Measurements from ENCODE around the gene CA10. TPM values are rescaled to one million over a fixed set of nuclear protein-coding genes. Genes with fewer than 3 reads are reported as not detected.

Gene CA10
- total RNA-seq, 4 donors from 2014 or later, result 0.96 to 4.1 (median 1.1) TPM; not detected in 1

DNA sequence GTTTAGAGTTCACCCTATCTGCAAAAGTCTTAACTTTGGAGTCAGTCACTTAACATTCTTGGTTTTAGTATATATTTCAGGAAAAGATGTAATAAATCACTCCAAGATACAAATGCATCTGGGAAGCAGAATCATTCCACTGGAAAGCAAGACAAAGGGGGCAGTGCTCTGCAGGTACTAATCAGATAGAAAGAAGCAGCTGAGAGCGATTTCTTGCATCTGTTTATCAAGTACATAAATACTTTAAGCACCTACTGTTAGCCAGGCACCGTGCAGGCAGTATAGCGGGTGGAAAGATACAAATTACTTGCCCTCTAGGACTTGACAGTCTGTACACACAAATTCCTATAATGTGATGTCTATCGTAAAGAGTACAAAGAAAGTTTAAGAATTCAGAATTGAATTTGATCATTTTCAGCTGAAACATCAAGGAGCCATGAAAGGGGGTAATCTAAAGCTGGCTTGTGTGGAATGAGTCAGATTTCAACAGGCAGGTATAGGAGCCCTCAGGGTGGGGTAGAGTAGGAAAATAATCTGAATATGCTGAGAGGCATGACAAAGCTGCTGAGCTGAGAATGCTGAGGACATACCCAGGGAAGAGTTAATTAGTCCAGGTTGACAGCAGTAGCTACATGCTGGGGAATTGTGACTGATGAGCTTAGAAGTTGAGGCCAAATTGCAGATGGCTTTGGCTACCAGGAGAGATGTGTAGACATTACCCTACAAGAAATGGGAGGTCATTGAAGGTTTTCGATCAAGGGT lies 110.2 kb downstream of the CA10 start:
- intact Hi-C loops (cut with DNase I; ENCODE audit: low total_unique reads) (no loop called here), in situ Hi-C loops (cut with MboI; ENCODE audit: low pct_ligation_motif_present in 1 of 4, low pct_unique_long_range_greater_than_20kb in 1 of 4, low sequenced_read_pairs in 3 of 4) (no loop called here)
- H3K36me3 ChIP-seq, result no peaks in the 10 kb centered on the region
- no peaks in the 10 kb centered on the region for H3K27me3 ChIP-seq
- no peak for DNase-seq
- TF ChIP-seq, protein P1, sequence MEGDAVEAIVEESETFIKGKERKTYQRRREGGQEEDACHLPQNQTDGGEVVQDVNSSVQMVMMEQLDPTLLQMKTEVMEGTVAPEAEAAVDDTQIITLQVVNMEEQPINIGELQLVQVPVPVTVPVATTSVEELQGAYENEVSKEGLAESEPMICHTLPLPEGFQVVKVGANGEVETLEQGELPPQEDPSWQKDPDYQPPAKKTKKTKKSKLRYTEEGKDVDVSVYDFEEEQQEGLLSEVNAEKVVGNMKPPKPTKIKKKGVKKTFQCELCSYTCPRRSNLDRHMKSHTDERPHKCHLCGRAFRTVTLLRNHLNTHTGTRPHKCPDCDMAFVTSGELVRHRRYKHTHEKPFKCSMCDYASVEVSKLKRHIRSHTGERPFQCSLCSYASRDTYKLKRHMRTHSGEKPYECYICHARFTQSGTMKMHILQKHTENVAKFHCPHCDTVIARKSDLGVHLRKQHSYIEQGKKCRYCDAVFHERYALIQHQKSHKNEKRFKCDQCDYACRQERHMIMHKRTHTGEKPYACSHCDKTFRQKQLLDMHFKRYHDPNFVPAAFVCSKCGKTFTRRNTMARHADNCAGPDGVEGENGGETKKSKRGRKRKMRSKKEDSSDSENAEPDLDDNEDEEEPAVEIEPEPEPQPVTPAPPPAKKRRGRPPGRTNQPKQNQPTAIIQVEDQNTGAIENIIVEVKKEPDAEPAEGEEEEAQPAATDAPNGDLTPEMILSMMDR (IDR thresholded peaks at IDR 0.05), result no peak
- TF ChIP-seq POLR2AphosphoS5 (IDR thresholded peaks at IDR 0.05), result no peak
- TF ChIP-seq POLR2A (IDR thresholded peaks at IDR 0.05), result no peak
- TF ChIP-seq EP300 (IDR thresholded peaks at IDR 0.05; ENCODE audit: low read depth), result no peak
- H3K9me3 ChIP-seq, result no peaks in the 10 kb centered on the region
- no peak overlapping the region for H3K27ac ChIP-seq
- H3K4me1 ChIP-seq, result no peaks in the 10 kb centered on the region
- no peak overlapping the region for H3K4me3 ChIP-seq
- 56 to 70% methylated on average over 5 of the region's 5 CpGs for WGBS, 2 donors (ENCODE audit: low coverage in 1 of 2)

DNA sequence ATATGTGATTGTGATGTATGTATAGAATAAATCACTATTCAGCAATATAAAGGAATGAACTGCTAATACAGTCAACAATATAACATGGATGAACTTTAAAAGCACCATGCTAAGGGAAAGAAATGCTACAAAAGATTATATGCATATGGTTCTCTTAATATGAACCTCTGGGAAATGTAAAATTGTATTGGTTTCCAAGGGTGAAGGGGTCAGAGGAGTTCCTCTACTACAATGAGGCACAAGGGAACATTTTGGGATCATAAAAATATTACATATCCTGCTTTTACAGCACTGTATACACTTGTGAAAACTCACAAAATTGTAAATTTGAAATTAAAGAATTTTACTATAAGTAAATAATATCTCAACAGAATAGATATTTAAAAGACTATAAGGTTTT lies 111.4 kb downstream of the CA10 start:
- intact Hi-C loops (cut with DNase I; ENCODE audit: low total_unique reads), result no loop called here
- in situ Hi-C loops (cut with MboI; ENCODE audit: low pct_ligation_motif_present in 1 of 4, low pct_unique_long_range_greater_than_20kb in 1 of 4, low sequenced_read_pairs in 3 of 4), result no loop called here

DNA sequence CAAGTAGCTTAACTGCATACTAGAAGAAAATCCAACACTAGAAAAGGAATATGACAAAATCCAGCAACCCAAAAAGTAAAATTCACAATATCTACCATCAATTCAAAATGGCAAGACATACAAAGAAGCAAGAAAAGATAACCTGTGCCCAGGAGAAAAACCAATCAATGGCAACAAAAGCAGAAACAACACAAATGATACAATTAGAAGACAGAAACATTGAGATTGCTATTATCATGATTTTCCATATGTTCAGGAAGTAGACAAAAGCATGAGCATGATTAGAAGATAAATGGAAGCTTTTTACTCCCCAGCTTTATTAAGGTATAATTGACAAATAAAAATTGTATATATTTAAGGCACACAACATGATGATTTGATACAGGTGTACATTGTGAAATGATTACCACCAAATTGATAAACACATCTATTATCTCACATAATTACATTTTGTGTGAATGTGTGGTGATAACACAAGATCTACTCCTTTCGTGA lies 117.3 kb downstream of the CA10 start:
- 85 to 100% methylated on average over 1 of the region's 1 CpG for WGBS, 2 donors (ENCODE audit: low coverage in 1 of 2)
- Histone ChIP-seq H3K9me3 (no peaks in the 10 kb centered on the region), H3K4me1 (no peaks in the 10 kb centered on the region), H3K36me3 (no peaks in the 10 kb centered on the region), H3K27me3 (no peaks in the 10 kb centered on the region), H3K27ac (no peak overlapping the region), H3K4me3 (no peak overlapping the region)
- TF ChIP-seq EP300 (IDR thresholded peaks at IDR 0.05; ENCODE audit: low read depth), result no peak
- no peak for TF ChIP-seq POLR2A (IDR thresholded peaks at IDR 0.05)
- TF ChIP-seq, protein P1 (IDR thresholded peaks at IDR 0.05), result no peak
- TF ChIP-seq POLR2AphosphoS5 (IDR thresholded peaks at IDR 0.05), result no peak
- no peak for DNase-seq
- in situ Hi-C loops (cut with MboI; ENCODE audit: low pct_ligation_motif_present in 1 of 4, low pct_unique_long_range_greater_than_20kb in 1 of 4, low sequenced_read_pairs in 3 of 4) (no loop called here), intact Hi-C loops (cut with DNase I; ENCODE audit: low total_unique reads) (no loop called here)

More for the DNA sequence above, 111.4 kb downstream of the CA10 start:
- Histone ChIP-seq H3K4me3 (no peak overlapping the region), H3K9me3 (no peaks in the 10 kb centered on the region), H3K27me3 (no peaks in the 10 kb centered on the region), H3K36me3 (no peaks in the 10 kb centered on the region), H3K4me1 (no peaks in the 10 kb centered on the region), H3K27ac (no peak overlapping the region)
- DNase-seq, result no peak
- TF ChIP-seq, protein P1 (IDR thresholded peaks at IDR 0.05), result no peak
- no peak for TF ChIP-seq POLR2A (IDR thresholded peaks at IDR 0.05)
- no peak for TF ChIP-seq EP300 (IDR thresholded peaks at IDR 0.05; ENCODE audit: low read depth)
- TF ChIP-seq POLR2AphosphoS5 (IDR thresholded peaks at IDR 0.05), result no peak

DNA sequence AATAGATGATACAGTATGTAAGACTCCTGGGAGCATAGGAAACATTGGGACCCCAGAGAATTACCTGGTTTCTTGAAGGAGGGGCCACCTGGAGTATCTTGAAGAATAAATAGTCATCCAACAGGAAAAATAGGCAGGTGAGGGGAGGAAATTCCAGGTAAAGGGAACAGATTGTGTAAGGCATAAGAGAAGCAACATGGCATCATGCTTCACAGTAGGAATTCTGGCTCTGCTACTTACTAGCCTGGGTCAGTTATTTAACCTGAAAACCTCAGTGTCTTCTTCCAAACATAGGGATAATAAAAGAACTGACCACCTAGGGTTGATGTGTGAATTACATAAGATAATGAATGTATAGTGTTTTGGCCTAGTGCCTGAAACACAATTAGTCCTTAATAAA lies 122.1 kb downstream of the CA10 start:
- H3K27me3 ChIP-seq, result no peaks in the 10 kb centered on the region
- no peaks in the 10 kb centered on the region for H3K36me3 ChIP-seq
- H3K4me1 ChIP-seq, result no peaks in the 10 kb centered on the region
- no peak overlapping the region for H3K4me3 ChIP-seq
- TF ChIP-seq EP300 (IDR thresholded peaks at IDR 0.05; ENCODE audit: low read depth) (no peak), POLR2A (IDR thresholded peaks at IDR 0.05) (no peak), POLR2AphosphoS5 (IDR thresholded peaks at IDR 0.05) (no peak)
- TF ChIP-seq, protein P1 (IDR thresholded peaks at IDR 0.05), result no peak
- H3K27ac ChIP-seq, result no peak overlapping the region
- no peak for DNase-seq
- intact Hi-C loops (cut with DNase I; ENCODE audit: low total_unique reads), result no loop called here
- no peaks in the 10 kb centered on the region for H3K9me3 ChIP-seq
- in situ Hi-C loops (cut with MboI; ENCODE audit: low pct_ligation_motif_present in 1 of 4, low pct_unique_long_range_greater_than_20kb in 1 of 4, low sequenced_read_pairs in 3 of 4), result no loop called here

Measured in transverse colon (tissue), 4 donors.